ENCODE data around the gene ARHGEF16. TPM values are rescaled to one million over a fixed set of nuclear protein-coding genes. Genes with fewer than 3 reads are reported as not detected.

ARHGEF16 gene
- total RNA-seq, 2 donors from 2014 or later, result 0.10 TPM; not detected in 1

- ATAC-seq (no peak), DNase-seq (no peak)
- no peaks in the 10 kb centered on the region for H3K9me3 ChIP-seq (ENCODE audit: control insufficient read depth, low read length, poor library complexity, severe bottlenecking)
- H3K27me3 Mint-ChIP-seq, result peaks cover 14% of the 10 kb centered on the region
- H3K4me1 Mint-ChIP-seq, result peaks cover 5% of the 10 kb centered on the region
- no peak overlapping the region for H3K27ac Mint-ChIP-seq
- no peak overlapping the region for H3K4me3 Mint-ChIP-seq
- no peaks in the 10 kb centered on the region for H3K36me3 Mint-ChIP-seq (ENCODE audit: low read depth)
Observed at GRCh38 chr1:3436451-3436850, 18.0 kb upstream of the ARHGEF16 start.

- Mint-ChIP-seq H3K27me3 (peaks cover 18% of the 10 kb centered on the region), H3K27ac (no peak overlapping the region), H3K4me3 (no peak overlapping the region), H3K4me1 (peaks cover 2% of the 10 kb centered on the region), H3K36me3 (ENCODE audit: low read depth) (no peaks in the 10 kb centered on the region)
- H3K9me3 ChIP-seq (ENCODE audit: control insufficient read depth, low read length, poor library complexity, severe bottlenecking), result no peaks in the 10 kb centered on the region
- DNase-seq (no peak), ATAC-seq (no peak)
Observed at GRCh38 chr1:3436901-3437300, 17.6 kb upstream of the ARHGEF16 start.

DNA sequence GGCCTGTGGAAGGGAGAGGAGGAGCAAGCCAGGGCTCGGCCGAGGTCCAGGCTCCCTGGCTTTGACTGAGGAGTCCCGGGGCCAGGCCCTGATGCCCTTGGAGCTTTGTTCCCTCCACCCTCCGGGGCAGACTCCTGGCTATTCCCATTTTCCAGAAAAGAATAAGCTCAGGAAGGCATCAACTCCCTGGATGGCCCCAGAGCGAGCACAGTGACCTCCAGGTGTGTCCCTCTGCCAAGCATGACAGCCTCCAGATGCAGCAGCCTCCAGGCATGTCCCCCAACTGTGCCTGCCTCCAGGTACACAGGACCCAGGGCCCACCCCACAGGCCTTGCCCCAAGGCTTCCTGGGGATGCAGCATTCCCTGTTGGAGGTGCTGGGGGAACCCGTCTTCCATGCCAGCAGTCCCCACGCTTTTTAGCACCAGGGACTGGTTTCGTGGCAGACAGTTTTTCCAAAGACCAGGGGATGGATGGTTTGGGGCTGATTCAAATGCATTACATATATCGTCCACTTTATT is 15.7 kb upstream of the ARHGEF16 start:
- H3K27ac Mint-ChIP-seq, result no peak overlapping the region
- no peak for ATAC-seq
- no peaks in the 10 kb centered on the region for H3K4me1 Mint-ChIP-seq
- peaks cover 31% of the 10 kb centered on the region for H3K27me3 Mint-ChIP-seq
- no peaks in the 10 kb centered on the region for H3K9me3 ChIP-seq (ENCODE audit: control insufficient read depth, low read length, poor library complexity, severe bottlenecking)
- H3K36me3 Mint-ChIP-seq (ENCODE audit: low read depth), result no peaks in the 10 kb centered on the region
- DNase-seq, result no peak
- H3K4me3 Mint-ChIP-seq, result no peak overlapping the region

- DNase-seq (no peak), ATAC-seq (no peak)
- no peak overlapping the region for H3K4me3 Mint-ChIP-seq
- H3K9me3 ChIP-seq (ENCODE audit: control insufficient read depth, low read length, poor library complexity, severe bottlenecking), result no peaks in the 10 kb centered on the region
- no peaks in the 10 kb centered on the region for H3K36me3 Mint-ChIP-seq (ENCODE audit: low read depth)
- H3K27ac Mint-ChIP-seq, result no peak overlapping the region
- peaks cover 38% of the 10 kb centered on the region for H3K27me3 Mint-ChIP-seq
- no peaks in the 10 kb centered on the region for H3K4me1 Mint-ChIP-seq
Observed at GRCh38 chr1:3439346-3440299, 14.8 kb upstream of the ARHGEF16 start.

- Mint-ChIP-seq H3K27me3 (peaks cover 39% of the 10 kb centered on the region), H3K36me3 (ENCODE audit: low read depth) (no peaks in the 10 kb centered on the region), H3K4me1 (no peaks in the 10 kb centered on the region), H3K4me3 (no peak overlapping the region), H3K27ac (no peak overlapping the region)
- H3K9me3 ChIP-seq (ENCODE audit: control insufficient read depth, low read length, poor library complexity, severe bottlenecking), result no peaks in the 10 kb centered on the region
- DNase-seq (no peak), ATAC-seq (no peak)
Observed at GRCh38 chr1:3440300-3440681, 14.2 kb upstream of the ARHGEF16 start.

GRCh38 chr1:3440711-3441409 is 13.6 kb upstream of the ARHGEF16 start:
- H3K4me1 Mint-ChIP-seq, result no peaks in the 10 kb centered on the region
- no peaks in the 10 kb centered on the region for H3K36me3 Mint-ChIP-seq (ENCODE audit: low read depth)
- H3K27me3 Mint-ChIP-seq, result peaks cover 39% of the 10 kb centered on the region
- no peak overlapping the region for H3K27ac Mint-ChIP-seq
- ATAC-seq (no peak), DNase-seq (no peak)
- no peaks in the 10 kb centered on the region for H3K9me3 ChIP-seq (ENCODE audit: control insufficient read depth, low read length, poor library complexity, severe bottlenecking)
- no peak overlapping the region for H3K4me3 Mint-ChIP-seq

GRCh38 chr1:3441410-3441847 is 13.0 kb upstream of the ARHGEF16 start:
- DNase-seq, result no peak
- no peaks in the 10 kb centered on the region for H3K36me3 Mint-ChIP-seq (ENCODE audit: low read depth)
- peaks cover 39% of the 10 kb centered on the region for H3K27me3 Mint-ChIP-seq
- H3K27ac Mint-ChIP-seq, result no peak overlapping the region
- ATAC-seq, result no peak
- no peaks in the 10 kb centered on the region for H3K4me1 Mint-ChIP-seq
- no peaks in the 10 kb centered on the region for H3K9me3 ChIP-seq (ENCODE audit: control insufficient read depth, low read length, poor library complexity, severe bottlenecking)
- H3K4me3 Mint-ChIP-seq, result no peak overlapping the region

DNA sequence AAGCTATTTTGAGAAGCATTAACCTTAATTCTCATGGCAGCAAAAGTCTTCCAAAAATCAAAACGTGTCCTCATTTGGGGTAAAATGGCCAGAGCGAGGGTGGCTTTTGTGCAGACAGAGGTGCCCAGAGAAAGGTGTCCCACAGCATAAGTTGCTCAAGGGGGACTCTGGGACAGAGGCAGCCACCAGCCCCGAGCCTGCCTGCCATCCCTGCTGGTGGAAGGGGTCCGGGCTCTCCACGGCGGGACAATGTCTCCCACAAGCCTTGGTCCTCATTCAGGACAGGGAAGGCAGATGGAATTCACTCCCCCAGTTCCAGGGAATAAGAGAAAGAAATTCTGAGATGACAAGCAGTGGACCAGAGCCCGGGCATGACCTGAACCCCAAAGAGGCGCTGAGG is 12.6 kb upstream of the ARHGEF16 start:
- peaks cover 39% of the 10 kb centered on the region for H3K27me3 Mint-ChIP-seq
- no peaks in the 10 kb centered on the region for H3K4me1 Mint-ChIP-seq
- no peaks in the 10 kb centered on the region for H3K9me3 ChIP-seq (ENCODE audit: control insufficient read depth, low read length, poor library complexity, severe bottlenecking)
- DNase-seq, result no peak
- H3K27ac Mint-ChIP-seq, result no peak overlapping the region
- no peak for ATAC-seq
- no peak overlapping the region for H3K4me3 Mint-ChIP-seq
- H3K36me3 Mint-ChIP-seq (ENCODE audit: low read depth), result no peaks in the 10 kb centered on the region

DNA sequence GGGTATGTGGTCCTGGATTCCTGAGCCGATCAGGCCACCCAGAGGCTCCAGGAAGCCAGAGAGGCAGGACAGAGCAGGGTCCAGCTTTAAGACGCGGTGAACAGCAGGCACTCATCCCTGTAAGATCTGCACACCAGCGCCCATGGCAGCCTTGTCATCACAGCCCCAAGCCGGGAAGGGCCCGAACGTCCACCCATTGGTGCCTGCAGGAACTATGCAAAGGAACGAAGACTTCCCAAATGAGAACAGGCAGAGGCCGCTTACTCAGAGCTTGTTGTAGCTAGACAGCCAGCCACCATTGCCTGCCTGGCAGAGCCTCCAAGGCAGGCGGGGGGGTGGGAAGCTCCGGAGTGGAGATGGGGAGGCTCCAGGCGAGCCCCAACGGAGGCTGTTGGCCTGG is 12.1 kb upstream of the ARHGEF16 start:
- Mint-ChIP-seq H3K4me3 (no peak overlapping the region), H3K27me3 (peaks cover 39% of the 10 kb centered on the region), H3K36me3 (ENCODE audit: low read depth) (no peaks in the 10 kb centered on the region), H3K4me1 (no peaks in the 10 kb centered on the region), H3K27ac (no peak overlapping the region)
- H3K9me3 ChIP-seq (ENCODE audit: control insufficient read depth, low read length, poor library complexity, severe bottlenecking), result no peaks in the 10 kb centered on the region
- no peak for DNase-seq
- ATAC-seq, result no peak

DNA sequence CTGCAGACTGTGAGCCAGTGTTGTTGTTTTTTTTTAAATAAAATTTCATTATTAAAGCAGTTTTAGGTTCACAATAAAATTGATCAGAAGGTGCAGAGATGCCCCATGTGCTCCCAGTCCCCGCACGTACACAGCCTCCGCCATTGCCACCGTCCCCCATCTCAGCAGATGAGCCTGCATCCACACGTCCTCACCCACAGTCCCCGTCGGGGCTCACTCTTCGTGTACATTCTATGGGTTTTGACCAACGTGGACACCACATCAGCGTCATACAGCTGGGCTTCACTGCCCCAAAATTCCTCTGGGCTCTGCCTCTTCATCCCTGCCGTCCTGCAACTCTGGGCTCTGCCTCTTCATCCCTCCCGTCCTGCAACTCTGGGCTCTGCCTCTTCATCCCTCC is 11.6 kb upstream of the ARHGEF16 start:
- no peaks in the 10 kb centered on the region for H3K4me1 Mint-ChIP-seq
- no peak overlapping the region for H3K27ac Mint-ChIP-seq
- H3K36me3 Mint-ChIP-seq (ENCODE audit: low read depth), result no peaks in the 10 kb centered on the region
- no peak for DNase-seq
- no peaks in the 10 kb centered on the region for H3K9me3 ChIP-seq (ENCODE audit: control insufficient read depth, low read length, poor library complexity, severe bottlenecking)
- H3K4me3 Mint-ChIP-seq, result no peak overlapping the region
- peaks cover 39% of the 10 kb centered on the region for H3K27me3 Mint-ChIP-seq
- no peak for ATAC-seq

DNA sequence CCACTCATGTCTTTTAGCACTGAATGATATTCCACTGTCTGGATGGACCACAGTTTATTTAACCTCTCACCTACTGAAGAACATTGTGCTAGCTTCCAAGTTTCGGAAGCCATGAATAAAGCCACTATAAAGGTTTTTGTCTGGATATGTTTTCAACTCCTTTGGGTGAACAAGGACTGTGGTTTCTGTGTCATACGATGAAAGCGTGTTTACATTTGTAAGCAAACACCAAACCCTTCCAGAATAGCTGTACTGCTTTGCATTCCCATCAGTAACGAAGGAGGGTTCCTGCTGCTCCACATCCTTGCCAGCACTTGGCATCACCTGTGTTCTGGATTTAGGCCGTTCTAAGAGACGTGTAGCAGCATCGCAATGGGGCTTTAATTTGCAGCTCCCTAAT is 10.7 kb upstream of the ARHGEF16 start:
- H3K27me3 Mint-ChIP-seq, result peaks cover 39% of the 10 kb centered on the region
- H3K9me3 ChIP-seq (ENCODE audit: control insufficient read depth, low read length, poor library complexity, severe bottlenecking), result no peaks in the 10 kb centered on the region
- H3K4me1 Mint-ChIP-seq, result no peaks in the 10 kb centered on the region
- H3K36me3 Mint-ChIP-seq (ENCODE audit: low read depth), result no peaks in the 10 kb centered on the region
- no peak overlapping the region for H3K4me3 Mint-ChIP-seq
- ATAC-seq (no peak), DNase-seq (no peak)
- H3K27ac Mint-ChIP-seq, result no peak overlapping the region

GRCh38 chr1:3444298-3444697 is 10.2 kb upstream of the ARHGEF16 start:
- DNase-seq (no peak), ATAC-seq (no peak)
- Mint-ChIP-seq H3K27ac (no peak overlapping the region), H3K4me3 (no peak overlapping the region), H3K36me3 (ENCODE audit: low read depth) (no peaks in the 10 kb centered on the region), H3K4me1 (no peaks in the 10 kb centered on the region), H3K27me3 (peaks cover 42% of the 10 kb centered on the region)
- no peaks in the 10 kb centered on the region for H3K9me3 ChIP-seq (ENCODE audit: control insufficient read depth, low read length, poor library complexity, severe bottlenecking)

- H3K9me3 ChIP-seq (ENCODE audit: control insufficient read depth, low read length, poor library complexity, severe bottlenecking), result no peaks in the 10 kb centered on the region
- no peak for ATAC-seq
- Mint-ChIP-seq H3K4me1 (no peaks in the 10 kb centered on the region), H3K4me3 (no peak overlapping the region), H3K27me3 (peaks cover 46% of the 10 kb centered on the region), H3K27ac (no peak overlapping the region), H3K36me3 (ENCODE audit: low read depth) (no peaks in the 10 kb centered on the region)
- DNase-seq, result no peak
Observed at GRCh38 chr1:3444736-3445135, 9.7 kb upstream of the ARHGEF16 start.

Measured in T-helper 17 cell (primary cell).